NOMO-1 treated with DMSO at 0.1 percent for 48 hours (cell line): Measurements from ENCODE around the gene ABHD17A.

ENCODE experiments used
- DNase-seq: peaks from one replicate; lab custom pipeline; 2025; ENCODE audit not compliant: unreplicated experiment; lab: John Stamatoyannopoulos, UW

Gene ABHD17A

DNA sequence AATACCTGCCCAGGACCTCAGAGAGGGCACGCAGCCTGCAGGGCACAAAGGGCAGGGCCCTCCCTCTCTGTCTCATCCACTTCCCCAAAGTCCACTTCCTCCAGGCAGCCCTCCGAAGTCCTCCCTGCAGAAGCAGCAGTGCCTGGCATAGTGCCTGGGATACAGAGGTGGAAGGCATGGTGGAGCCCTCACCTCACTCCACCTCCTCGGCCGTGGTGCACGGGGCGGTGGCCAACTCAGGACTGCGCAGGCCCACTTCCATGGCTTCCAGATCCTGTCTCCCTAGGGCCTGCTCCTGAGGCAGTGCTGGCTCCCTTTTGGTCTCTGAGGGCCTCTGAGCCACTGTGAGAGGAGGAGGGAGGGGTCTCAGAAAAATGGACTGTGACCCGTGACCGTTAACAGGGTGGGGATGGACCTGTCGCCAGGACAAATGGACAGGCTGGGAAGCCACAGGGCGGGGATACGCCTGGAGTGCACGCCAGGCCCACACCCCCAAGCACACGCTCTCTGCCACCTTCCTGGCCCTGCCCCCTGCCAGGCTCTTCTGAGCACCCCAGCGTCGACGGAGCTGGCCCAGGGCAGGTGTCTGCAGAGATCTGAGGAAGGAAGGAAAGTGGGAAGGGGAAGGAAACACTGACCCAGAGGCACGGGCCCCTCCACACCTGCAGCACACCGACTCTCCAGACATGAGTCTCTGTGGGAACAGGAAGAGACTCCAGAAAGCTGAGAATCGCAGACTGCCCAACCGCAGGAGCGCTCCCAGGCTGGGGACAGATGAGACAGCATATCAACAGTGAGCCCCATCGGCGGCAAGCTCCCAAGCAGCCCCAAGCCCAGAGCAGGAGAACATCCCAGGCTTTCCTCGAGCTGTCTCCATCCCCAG lies 45.4 kb downstream of the ABHD17A start:
- no peak for DNase-seq

DNA sequence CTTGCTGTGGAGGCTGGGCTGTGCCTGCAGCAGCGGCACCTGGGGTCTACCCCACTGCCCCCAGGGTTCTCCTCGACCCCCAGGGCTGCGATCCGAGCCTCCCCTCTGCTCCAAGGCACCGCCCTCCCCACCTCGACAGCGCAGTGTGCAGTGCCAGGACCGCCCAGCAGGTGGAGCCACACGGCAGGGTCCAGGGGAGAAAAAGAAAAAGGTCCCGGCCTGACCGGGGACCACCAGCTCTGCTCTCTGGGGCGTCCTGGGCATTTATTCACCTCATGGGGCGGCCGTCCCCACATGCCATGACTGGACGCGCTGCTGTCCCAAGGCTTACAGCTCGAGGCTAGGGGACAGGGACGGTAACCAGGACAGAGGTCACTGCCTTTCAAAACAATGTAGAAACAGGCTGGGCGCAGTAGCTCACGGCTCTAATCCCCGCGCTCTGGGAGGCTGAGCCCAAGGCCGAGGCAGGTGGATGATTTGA lies 47.6 kb downstream of the ABHD17A start:
- DNase-seq, result peak; percentile 16

DNA sequence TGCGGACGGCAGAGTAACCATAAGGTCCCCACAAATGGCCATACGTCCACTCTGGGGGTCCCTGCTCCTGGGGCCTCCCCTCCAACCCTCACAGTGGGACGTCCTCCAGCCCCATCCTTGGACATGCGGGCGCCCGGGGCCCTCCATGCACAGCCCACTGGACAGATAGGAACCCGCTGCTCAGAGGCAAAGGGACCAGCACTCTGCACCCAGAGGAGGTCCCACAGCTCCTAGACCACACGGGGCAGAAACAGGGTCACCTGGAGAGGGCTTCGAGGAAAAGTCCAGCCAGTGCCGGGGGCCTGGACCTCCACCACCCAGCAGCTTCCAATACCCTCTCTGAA lies 48.1 kb downstream of the ABHD17A start:
- no peak for DNase-seq

DNA sequence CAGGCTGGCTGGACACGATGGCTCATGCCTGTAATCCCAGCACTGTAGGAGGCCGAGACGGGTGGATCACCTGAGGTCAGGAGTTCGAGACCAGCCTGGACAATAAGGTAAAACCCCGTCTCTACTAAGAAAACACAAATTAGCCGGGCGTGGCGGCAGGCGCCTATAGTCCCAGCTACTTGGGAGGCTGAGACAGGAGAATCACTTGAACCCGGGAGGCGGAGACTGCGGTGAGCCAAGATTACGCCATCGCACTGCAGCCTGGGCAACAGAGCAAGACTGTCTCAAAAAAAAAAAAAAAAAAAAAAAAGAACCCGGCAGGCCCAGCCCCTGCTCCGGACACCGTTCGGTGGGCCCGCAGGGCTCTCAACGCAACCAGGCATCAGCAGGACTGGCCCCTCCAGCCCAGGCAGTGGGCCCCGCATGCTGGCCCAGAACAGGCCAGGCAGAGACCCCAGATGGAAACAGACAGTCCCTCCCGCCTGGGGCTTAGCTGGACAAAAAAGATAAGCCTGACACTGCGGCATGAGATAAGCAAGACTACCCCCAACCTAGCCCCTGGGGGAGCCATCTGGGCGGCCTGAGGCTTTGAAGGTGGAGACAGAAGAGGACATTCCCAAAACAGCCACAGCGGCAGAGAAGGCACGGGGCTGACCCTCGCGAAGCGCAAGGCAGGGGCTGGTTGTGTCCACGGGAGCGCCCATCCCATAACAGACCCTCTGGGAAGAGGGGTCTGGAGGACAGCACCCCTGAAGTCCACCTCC lies 48.7 kb downstream of the ABHD17A start:
- no peak for DNase-seq

DNA sequence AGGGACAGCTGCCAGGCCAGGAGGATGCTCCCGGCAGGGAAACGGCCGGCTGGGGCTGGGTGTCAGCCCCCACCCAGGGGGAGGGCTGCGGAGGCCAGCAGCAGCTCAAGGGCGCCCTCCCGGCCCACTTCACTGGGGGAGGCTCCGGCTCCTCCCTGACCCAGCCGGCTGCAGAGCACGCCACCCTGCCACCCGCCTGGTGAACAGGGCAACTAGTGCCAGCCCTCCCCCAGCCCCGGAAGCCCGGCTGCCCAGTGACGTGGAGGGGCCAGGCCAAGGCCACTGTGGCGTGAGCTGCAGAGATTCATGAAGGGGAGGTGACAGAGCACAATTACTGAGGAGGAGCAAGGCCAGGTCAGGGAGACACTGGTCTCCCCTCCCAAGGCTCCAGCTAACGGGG lies 51.8 kb downstream of the ABHD17A start:
- DNase-seq, result no peak

DNA sequence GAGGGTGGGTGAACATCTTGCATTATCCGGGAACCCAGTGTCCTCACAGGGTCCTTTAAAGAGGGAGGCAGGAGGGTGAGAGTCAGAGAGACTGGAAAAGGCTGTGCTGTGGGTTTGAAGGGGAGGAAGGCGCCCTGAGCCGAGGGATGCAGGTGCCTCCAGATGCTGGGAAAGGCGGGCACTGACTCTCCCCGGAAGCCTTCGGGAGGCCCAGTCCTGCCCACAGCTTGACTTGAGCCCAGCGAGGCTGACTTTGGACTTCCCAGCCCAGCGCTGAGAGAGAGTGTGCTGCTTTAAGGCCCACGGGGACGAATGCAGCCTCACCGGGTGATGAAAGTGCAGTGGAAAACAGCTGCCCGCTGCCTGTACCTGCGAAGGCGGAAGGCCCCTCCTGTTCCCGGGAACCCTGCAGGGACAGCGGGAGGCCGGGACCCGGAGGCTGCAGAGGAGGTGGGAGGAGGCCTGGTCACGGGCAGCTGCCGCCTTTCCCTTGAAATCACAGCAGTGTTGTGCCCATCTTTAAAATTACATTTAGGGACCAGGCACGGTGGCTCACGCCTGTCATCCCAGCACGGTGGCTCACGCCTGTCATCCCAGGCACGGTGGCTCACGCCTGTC lies 53.1 kb downstream of the ABHD17A start:
- DNase-seq, result no peak

DNA sequence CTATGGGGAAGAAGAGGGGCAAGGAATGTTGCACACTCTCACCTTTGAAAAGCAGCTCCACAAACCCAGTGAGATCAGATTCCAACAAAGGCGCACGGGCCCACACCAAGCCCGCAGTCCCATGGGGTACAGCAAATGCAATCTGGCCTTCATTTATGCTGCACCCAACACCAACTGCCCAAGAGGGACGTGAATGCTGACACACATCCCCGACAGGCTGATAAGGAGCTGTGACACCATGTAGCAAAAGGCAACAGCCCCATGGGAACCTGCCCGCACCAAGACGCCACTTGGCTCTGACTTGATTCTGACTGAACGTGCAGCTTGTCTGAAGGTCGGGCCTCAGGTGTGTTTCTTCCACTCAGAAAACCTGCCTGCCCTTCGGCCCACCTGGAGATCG lies 54.3 kb downstream of the ABHD17A start:
- no peak for DNase-seq

DNA sequence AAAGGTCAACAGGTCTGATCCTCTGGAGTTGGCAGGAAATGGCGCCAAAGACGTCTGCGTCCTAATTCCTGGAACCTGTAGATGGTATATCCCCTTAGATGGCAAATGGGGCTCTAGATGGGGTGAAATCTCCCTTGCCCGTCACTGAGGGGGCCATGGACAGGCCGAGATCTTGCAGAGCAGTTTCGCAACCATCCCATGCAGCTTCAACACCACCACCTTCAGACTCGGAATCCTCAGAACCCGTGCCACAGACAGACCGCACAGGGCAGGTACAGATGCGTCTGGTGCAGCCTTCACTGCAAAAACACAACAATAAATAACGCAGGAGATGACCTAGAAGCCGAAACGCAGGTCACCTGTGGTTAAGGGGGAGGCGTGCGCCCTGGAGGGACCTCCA lies 54.7 kb downstream of the ABHD17A start:
- DNase-seq, result no peak

DNA sequence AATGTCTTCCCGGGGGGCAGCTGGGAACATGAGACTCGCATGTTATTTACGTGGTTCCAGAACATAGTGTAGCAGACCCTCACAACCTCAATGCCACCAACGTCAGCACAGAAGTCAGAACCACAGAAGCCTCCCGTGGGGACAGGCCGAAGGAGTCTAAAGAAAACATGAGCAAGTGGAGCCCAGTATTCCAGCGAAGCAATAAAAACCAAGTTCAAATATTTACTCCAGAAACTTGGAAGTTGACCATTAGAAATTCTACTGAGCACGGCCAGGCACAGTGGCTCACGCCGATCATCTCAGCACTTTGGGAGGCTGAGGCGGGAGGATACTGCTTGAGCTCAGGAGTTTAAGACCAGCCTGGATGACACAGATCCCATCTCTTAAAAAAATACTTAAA lies 55.3 kb downstream of the ABHD17A start:
- DNase-seq, result no peak

DNA sequence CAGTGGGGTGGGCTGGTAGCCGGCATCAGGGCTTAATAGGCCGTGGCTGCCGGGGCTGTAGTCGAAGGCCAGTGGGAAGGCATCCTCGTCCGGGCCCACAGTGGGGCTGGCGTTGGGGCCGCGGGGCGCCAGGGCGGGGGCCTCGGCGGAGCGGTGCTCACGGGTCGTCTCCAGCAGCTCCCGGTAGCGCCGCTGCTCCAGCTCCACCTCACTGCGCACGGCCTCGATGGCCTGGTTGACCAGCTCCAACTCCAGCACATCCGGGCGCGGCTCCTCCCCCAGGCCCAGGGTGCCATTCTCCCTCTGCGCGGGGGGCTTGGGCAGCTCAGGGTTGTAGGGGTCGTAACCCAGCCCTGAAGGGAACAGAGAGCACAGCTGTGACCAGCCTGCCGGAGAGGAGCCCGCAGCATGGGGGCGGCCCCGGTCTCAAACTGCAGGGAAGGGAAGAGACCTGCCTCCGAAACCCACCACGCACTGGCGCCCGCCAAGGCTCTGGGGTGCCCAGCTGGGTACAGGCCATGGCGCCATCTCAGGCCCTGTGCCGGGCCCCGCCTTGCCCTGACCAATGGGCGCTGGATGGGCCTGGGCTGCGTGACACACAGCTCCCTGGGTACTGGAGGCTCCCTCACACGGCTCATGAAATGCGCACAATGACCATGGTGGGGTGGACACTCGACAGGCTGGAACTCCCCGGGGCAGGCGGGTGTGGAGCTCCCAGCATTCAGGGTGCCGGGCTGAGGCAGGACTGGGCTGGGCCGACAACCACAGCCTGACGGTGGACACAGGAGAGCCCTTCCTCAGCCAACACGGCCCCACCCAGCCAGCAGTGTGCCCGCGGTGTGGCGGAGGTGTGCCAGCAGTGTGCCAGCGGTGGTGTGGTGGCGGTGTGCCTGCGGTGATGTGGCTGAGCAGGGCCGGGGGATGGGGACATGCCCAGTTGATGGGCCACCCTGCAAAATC lies 56.7 kb downstream of the ABHD17A start:
- no peak for DNase-seq

DNA sequence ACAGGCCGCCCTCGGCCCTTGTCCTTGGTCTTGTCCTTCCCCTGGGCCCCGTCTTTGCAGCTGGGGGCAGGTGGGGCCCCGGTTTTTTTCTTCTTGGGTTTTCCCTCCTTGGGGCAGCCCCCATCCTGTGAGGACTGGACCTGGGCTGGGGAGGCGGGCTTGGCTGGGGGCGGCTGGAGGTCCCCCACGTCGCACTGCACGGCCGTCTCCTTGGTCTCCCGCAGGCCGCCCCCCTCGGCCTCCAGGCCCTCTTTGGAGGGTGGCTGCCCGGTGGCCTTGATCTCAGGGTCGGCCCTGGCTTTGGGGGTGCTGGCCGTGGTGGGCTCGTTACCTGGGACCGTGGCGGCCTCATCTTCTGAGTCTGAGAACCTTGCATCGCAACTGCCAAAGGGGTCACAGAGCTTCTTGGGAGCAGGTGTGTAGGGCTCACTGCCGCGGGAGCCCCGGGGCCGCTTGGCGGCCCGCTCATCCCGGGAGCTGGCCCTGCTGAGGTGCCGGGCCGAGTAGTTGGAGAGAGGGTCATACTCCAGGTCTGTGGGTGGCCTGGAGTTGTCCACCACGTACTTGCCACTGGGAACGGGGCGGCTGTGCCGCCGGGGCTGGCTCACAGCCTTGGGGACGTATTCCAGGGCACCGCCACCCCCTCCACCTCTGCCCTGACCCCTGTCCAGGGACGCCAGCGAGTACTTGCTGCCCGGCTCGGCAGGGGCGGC lies 57.6 kb downstream of the ABHD17A start:
- DNase-seq, result no peak
